Measurements from ENCODE around the gene ZDHHC21.

The ZDHHC21 gene

DNA sequence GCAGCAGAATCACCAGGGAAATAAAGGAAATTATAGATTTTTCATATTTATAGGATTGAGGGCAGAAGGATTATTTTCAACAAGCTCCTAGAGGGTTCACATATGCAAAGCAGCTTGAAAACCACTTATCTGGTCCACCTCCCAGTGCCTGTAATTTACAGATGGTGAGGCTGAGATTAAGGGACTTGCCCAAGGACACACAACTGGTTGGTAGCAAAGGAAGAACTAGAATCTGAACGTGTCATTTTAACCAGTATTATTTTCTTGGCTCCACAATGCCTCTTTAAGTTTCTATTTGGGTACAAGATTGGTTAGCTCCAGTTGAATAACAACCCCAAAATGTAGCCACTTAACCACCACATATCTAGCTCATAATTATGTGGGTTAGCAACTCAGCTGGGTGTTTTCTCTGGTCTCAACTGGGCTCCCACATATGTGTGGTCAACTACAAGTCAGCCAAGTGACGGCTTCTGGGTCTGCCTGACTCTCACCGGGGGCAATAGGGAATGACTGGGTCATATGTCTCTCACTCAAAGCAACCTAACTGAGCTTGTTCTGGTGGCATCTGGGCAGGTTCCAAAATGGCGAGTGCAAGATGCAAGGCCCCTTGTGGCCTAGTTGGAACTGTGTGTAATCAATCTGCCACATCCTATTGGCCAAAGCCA lies 127.7 kb downstream of the ZDHHC21 start:
- no peak for DNase-seq (ENCODE audit: low spot score)
- H3K9me3 ChIP-seq (ENCODE audit: severe bottlenecking): no peaks in the 10 kb centered on the region
- no peaks in the 10 kb centered on the region for H3K36me3 ChIP-seq (ENCODE audit: low read depth)
- no peak for ATAC-seq (ENCODE audit: low read depth)
- no peak overlapping the region for H3K27ac ChIP-seq (ENCODE audit: poor library complexity, severe bottlenecking)
- no peak overlapping the region for H3K4me3 ChIP-seq (ENCODE audit: severe bottlenecking)
- TF ChIP-seq, protein P1, sequence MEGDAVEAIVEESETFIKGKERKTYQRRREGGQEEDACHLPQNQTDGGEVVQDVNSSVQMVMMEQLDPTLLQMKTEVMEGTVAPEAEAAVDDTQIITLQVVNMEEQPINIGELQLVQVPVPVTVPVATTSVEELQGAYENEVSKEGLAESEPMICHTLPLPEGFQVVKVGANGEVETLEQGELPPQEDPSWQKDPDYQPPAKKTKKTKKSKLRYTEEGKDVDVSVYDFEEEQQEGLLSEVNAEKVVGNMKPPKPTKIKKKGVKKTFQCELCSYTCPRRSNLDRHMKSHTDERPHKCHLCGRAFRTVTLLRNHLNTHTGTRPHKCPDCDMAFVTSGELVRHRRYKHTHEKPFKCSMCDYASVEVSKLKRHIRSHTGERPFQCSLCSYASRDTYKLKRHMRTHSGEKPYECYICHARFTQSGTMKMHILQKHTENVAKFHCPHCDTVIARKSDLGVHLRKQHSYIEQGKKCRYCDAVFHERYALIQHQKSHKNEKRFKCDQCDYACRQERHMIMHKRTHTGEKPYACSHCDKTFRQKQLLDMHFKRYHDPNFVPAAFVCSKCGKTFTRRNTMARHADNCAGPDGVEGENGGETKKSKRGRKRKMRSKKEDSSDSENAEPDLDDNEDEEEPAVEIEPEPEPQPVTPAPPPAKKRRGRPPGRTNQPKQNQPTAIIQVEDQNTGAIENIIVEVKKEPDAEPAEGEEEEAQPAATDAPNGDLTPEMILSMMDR (IDR thresholded peaks at IDR 0.05; ENCODE audit: poor library complexity, severe bottlenecking): no peak
- no peaks in the 10 kb centered on the region for H3K27me3 ChIP-seq (ENCODE audit: insufficient read depth, poor library complexity, severe bottlenecking)
- H3K4me1 ChIP-seq (ENCODE audit: insufficient read depth, poor library complexity, severe bottlenecking): no peaks in the 10 kb centered on the region

DNA sequence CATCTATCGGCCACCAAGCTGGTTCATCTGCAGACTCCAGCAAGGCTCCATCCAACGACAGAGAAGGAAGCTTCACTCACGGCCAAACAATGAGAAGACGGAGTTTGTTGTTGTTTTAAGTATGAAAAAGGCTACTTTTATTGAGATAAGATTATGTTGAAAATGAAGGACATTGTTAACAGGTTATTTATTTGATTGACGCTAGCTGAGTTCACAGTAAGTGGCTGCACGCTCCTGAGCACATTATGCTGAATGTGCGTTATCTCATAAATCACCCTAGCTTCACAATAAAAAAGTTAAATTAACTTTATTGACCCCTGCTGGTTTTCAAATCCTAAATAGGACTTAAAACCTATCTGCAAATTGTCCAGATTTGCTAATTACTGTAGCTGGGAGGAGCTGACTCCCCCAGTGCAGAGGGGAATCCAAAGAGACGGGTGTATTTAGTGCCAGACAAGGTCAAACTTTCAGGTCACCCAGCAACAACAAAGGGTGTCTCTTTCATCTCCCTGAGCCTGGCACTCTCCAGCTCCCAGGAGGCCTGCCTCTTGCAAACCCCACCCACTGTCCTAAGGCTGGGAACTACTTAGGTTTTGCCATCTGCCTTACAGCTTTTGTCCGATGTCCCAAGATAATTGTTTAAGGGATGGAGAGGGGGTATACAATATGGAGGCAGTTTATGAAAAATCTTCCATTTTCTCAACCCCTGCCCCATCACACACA lies 129.2 kb downstream of the ZDHHC21 start:
- TF ChIP-seq, protein P1 (IDR thresholded peaks at IDR 0.05; ENCODE audit: poor library complexity, severe bottlenecking): no peak
- ATAC-seq (ENCODE audit: low read depth): no peak
- no peaks in the 10 kb centered on the region for H3K4me1 ChIP-seq (ENCODE audit: insufficient read depth, poor library complexity, severe bottlenecking)

DNA sequence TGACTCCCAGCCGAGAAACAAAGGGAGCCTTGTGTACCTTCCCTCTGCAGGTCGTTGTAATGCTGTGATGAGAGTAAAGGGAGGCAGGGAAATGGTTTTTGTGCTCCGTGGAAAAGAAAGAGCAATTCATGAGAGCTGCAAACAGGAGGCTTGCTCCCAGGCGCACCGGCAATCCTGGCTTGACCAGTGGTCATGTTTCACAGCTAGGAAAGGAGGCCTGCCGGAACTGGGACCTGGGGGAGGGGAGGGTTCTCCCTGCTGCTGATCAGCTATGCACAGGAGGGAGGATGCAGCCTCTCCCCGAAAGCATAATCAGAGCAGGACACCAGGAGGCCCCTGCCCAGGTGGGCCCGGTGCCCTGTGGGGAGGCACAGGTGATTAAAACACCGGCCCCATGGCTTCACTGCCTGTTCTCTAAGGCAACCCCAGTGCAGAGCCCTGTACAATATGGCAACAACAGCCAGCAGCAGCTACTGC lies 131.3 kb downstream of the ZDHHC21 start:
- Histone ChIP-seq H3K36me3 (ENCODE audit: low read depth) (no peaks in the 10 kb centered on the region), H3K9me3 (ENCODE audit: severe bottlenecking) (no peaks in the 10 kb centered on the region), H3K27ac (ENCODE audit: poor library complexity, severe bottlenecking) (no peak overlapping the region), H3K4me1 (ENCODE audit: insufficient read depth, poor library complexity, severe bottlenecking) (no peaks in the 10 kb centered on the region), H3K27me3 (ENCODE audit: insufficient read depth, poor library complexity, severe bottlenecking) (no peaks in the 10 kb centered on the region), H3K4me3 (ENCODE audit: severe bottlenecking) (no peak overlapping the region)
- peak; percentile 40; the same call in 2 of the 3 replicates for ATAC-seq (ENCODE audit: low read depth)
- DNase-seq (ENCODE audit: low spot score): no peak
- TF ChIP-seq, protein P1 (IDR thresholded peaks at IDR 0.05; ENCODE audit: poor library complexity, severe bottlenecking): no peak

More for the DNA sequence above, 129.2 kb downstream of the ZDHHC21 start:
- Histone ChIP-seq H3K36me3 (ENCODE audit: low read depth) (no peaks in the 10 kb centered on the region), H3K27ac (ENCODE audit: poor library complexity, severe bottlenecking) (no peak overlapping the region), H3K27me3 (ENCODE audit: insufficient read depth, poor library complexity, severe bottlenecking) (no peaks in the 10 kb centered on the region), H3K4me3 (ENCODE audit: severe bottlenecking) (no peak overlapping the region), H3K9me3 (ENCODE audit: severe bottlenecking) (no peaks in the 10 kb centered on the region)
- DNase-seq (ENCODE audit: low spot score): no peak
